ENCODE results near the gene TFCP2. TPM values are rescaled to one million over a fixed set of nuclear protein-coding genes. Genes with fewer than 3 reads are reported as not detected.

The TFCP2 gene
- polyA plus RNA-seq, 1 donor = 31.6 TPM

- no peaks in the 10 kb centered on the region for H3K4me1 ChIP-seq (ENCODE audit: control insufficient read depth, insufficient read depth, low read length)
- no CpG with 5 or more reads among the region's 9 CpGs for whole genome bisulfite sequencing (ENCODE audit: insufficient coverage, low lambda C conversion rate)
- no peak for DNase-seq
- no peaks in the 10 kb centered on the region for H3K9me3 ChIP-seq (ENCODE audit: control insufficient read depth, low read depth, low read length)
- H3K36me3 ChIP-seq (ENCODE audit: control insufficient read depth, insufficient read depth, low read length) = no peaks in the 10 kb centered on the region
- no peak overlapping the region for H3K4me3 ChIP-seq (ENCODE audit: low read length)
- H3K27me3 ChIP-seq (ENCODE audit: control insufficient read depth, insufficient read depth, low read length) = no peaks in the 10 kb centered on the region
- H3K27ac ChIP-seq (ENCODE audit: low read length) = no peak overlapping the region
These were observed 23.6 kb upstream of the TFCP2 start for GRCh38 chr12:51196547-51196946.

DNA sequence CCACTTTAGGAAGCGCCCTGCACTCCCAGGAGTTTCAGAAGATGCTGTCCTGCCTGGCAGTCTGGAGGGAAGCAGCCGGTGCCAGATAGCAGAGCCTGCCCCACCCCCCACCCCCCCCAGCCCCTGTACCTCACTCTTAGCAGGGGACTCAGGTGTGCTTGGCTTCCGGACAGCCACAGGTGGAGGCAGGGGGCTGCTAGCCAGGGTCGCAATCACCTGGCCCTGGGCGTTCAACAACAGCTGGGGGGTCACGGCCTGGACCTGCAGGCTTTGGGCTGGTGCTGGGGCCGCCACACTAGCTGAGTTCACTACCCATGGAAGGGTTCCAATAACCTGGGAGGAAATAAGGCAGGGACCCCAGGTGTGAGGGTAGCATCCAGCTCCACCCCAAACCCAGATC lies 22.9 kb upstream of the TFCP2 start:
- H3K4me3 ChIP-seq (ENCODE audit: low read length) = no peak overlapping the region
- no CpG with 5 or more reads among the region's 7 CpGs for WGBS (ENCODE audit: insufficient coverage, low lambda C conversion rate)
- no peaks in the 10 kb centered on the region for H3K36me3 ChIP-seq (ENCODE audit: control insufficient read depth, insufficient read depth, low read length)
- H3K4me1 ChIP-seq (ENCODE audit: control insufficient read depth, insufficient read depth, low read length) = no peaks in the 10 kb centered on the region
- DNase-seq = no peak
- no peaks in the 10 kb centered on the region for H3K9me3 ChIP-seq (ENCODE audit: control insufficient read depth, low read depth, low read length)
- no peaks in the 10 kb centered on the region for H3K27me3 ChIP-seq (ENCODE audit: control insufficient read depth, insufficient read depth, low read length)
- H3K27ac ChIP-seq (ENCODE audit: low read length) = no peak overlapping the region

DNA sequence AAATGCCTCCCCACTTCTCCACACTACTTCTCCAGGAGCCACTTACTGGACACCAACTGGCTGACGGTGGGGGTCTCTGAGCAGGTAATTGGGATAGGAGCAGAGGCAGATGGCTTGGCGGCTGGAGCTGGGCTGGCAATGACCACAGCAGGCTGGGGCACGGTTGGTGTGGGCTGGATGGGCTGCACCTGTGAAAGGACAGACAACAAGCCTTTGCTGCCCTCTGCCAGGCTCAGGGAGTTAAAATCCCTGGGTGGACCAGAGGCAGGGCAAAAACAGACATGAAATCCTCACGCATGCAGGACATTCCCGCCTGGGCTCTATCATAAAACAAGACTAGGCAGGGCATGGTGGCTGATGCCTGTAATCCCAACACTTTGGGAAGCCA lies 19.3 kb upstream of the TFCP2 start:
- Histone ChIP-seq H3K27ac (ENCODE audit: low read length) (no peak overlapping the region), H3K4me1 (ENCODE audit: control insufficient read depth, insufficient read depth, low read length) (no peaks in the 10 kb centered on the region), H3K27me3 (ENCODE audit: control insufficient read depth, insufficient read depth, low read length) (no peaks in the 10 kb centered on the region), H3K36me3 (ENCODE audit: control insufficient read depth, insufficient read depth, low read length) (peaks cover 7% of the 10 kb centered on the region), H3K9me3 (ENCODE audit: control insufficient read depth, low read depth, low read length) (no peaks in the 10 kb centered on the region), H3K4me3 (ENCODE audit: low read length) (no peak overlapping the region)
- DNase-seq = no peak
- WGBS (ENCODE audit: insufficient coverage, low lambda C conversion rate) = no CpG with 5 or more reads among the region's 5 CpGs

DNA sequence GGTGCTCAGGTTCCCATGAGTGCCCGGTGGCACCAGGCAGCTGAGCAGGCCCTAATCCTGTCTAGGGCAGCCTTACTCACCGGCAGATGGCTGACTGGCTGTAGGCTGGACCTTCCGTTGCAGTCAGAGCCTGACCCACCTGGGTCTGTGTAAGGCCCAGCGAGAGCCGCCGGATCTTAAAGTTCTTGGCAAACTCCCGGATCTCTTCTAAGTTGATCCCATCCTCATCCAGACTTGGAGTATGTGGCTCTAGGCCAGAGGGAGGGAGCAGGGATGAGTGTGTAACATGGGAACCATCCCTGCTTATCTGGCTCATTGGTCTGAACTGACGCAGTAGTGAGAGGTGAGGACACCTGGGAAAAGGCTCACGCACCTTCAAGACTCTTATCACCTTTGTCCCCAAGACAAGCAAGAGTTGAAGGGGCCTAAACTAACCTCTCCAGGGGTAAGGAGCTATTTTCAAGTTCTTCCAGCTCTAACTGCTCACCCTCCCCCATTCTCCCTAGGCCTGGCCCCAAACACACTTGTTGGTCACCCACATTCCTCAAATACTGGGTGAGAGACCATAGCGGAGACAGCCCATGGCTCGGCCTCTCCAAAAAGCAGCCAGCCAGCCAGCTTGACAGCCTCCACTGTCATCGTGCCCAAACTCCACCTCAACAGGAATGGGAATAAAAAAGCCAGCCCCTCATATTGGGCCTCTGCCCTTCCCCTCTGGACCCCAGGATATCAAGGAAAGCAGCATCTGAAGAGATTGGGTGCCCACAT lies 18.8 kb upstream of the TFCP2 start:
- Histone ChIP-seq H3K4me3 (ENCODE audit: low read length) (no peak overlapping the region), H3K9me3 (ENCODE audit: control insufficient read depth, low read depth, low read length) (no peaks in the 10 kb centered on the region), H3K27ac (ENCODE audit: low read length) (no peak overlapping the region), H3K36me3 (ENCODE audit: control insufficient read depth, insufficient read depth, low read length) (peaks cover 7% of the 10 kb centered on the region), H3K27me3 (ENCODE audit: control insufficient read depth, insufficient read depth, low read length) (no peaks in the 10 kb centered on the region), H3K4me1 (ENCODE audit: control insufficient read depth, insufficient read depth, low read length) (no peaks in the 10 kb centered on the region)
- no peak for DNase-seq
- no CpG with 5 or more reads among the region's 12 CpGs for WGBS (ENCODE audit: insufficient coverage, low lambda C conversion rate)

GRCh38 chr12:51190820-51191219 lies 17.9 kb upstream of the TFCP2 start:
- no peak for DNase-seq
- peaks cover 7% of the 10 kb centered on the region for H3K36me3 ChIP-seq (ENCODE audit: control insufficient read depth, insufficient read depth, low read length)
- no peaks in the 10 kb centered on the region for H3K27me3 ChIP-seq (ENCODE audit: control insufficient read depth, insufficient read depth, low read length)
- no peak overlapping the region for H3K4me3 ChIP-seq (ENCODE audit: low read length)
- no CpG with 5 or more reads among the region's 4 CpGs for WGBS (ENCODE audit: insufficient coverage, low lambda C conversion rate)
- H3K9me3 ChIP-seq (ENCODE audit: control insufficient read depth, low read depth, low read length) = no peaks in the 10 kb centered on the region
- H3K27ac ChIP-seq (ENCODE audit: low read length) = no peak overlapping the region
- no peaks in the 10 kb centered on the region for H3K4me1 ChIP-seq (ENCODE audit: control insufficient read depth, insufficient read depth, low read length)

GRCh38 chr12:51189790-51190355 lies 16.9 kb upstream of the TFCP2 start:
- no CpG with 5 or more reads among the region's 14 CpGs for WGBS (ENCODE audit: insufficient coverage, low lambda C conversion rate)
- Histone ChIP-seq H3K4me3 (ENCODE audit: low read length) (no peak overlapping the region), H3K27me3 (ENCODE audit: control insufficient read depth, insufficient read depth, low read length) (no peaks in the 10 kb centered on the region), H3K9me3 (ENCODE audit: control insufficient read depth, low read depth, low read length) (no peaks in the 10 kb centered on the region), H3K36me3 (ENCODE audit: control insufficient read depth, insufficient read depth, low read length) (peaks cover 7% of the 10 kb centered on the region), H3K4me1 (ENCODE audit: control insufficient read depth, insufficient read depth, low read length) (no peaks in the 10 kb centered on the region), H3K27ac (ENCODE audit: low read length) (no peak overlapping the region)
- no peak for DNase-seq

DNA sequence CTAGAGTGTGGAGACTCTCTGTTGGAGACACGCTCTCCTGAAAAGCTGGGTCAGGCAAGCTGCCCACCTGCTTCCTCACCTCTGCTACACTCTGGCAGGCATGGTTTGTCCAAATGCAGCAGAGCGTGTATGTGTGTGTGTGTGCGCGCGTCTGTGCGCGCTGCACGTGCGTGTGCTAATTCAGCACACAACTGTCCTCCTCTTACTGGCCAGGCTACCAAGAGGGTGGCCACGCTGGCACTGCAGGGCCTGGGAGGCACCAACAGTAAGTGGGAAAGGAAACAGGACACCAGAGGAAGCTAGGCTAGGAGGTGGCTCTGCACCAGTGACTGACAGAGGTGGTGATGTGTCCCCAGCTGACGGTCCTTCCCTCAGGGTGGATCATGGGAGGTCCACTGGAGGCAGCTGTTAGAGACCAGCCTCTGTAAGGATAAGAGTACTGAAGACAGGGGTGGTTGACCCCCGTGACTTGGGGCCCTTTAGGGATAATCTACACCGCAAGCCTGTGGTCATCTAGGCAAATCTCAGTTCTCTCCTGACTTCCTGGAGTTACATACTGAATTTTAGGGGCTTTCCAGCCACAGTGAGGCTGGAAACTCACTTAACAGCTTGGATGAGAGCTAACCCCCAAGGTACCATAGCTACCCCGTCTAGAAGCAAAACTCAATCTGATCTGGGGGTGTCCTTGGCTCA lies 15.6 kb upstream of the TFCP2 start:
- H3K4me1 ChIP-seq (ENCODE audit: control insufficient read depth, insufficient read depth, low read length) = no peaks in the 10 kb centered on the region
- H3K36me3 ChIP-seq (ENCODE audit: control insufficient read depth, insufficient read depth, low read length) = peaks cover 7% of the 10 kb centered on the region
- DNase-seq = no peak
- no CpG with 5 or more reads among the region's 14 CpGs for WGBS (ENCODE audit: insufficient coverage, low lambda C conversion rate)
- H3K27ac ChIP-seq (ENCODE audit: low read length) = no peak overlapping the region
- H3K9me3 ChIP-seq (ENCODE audit: control insufficient read depth, low read depth, low read length) = no peaks in the 10 kb centered on the region
- H3K27me3 ChIP-seq (ENCODE audit: control insufficient read depth, insufficient read depth, low read length) = no peaks in the 10 kb centered on the region
- no peak overlapping the region for H3K4me3 ChIP-seq (ENCODE audit: low read length)

DNA sequence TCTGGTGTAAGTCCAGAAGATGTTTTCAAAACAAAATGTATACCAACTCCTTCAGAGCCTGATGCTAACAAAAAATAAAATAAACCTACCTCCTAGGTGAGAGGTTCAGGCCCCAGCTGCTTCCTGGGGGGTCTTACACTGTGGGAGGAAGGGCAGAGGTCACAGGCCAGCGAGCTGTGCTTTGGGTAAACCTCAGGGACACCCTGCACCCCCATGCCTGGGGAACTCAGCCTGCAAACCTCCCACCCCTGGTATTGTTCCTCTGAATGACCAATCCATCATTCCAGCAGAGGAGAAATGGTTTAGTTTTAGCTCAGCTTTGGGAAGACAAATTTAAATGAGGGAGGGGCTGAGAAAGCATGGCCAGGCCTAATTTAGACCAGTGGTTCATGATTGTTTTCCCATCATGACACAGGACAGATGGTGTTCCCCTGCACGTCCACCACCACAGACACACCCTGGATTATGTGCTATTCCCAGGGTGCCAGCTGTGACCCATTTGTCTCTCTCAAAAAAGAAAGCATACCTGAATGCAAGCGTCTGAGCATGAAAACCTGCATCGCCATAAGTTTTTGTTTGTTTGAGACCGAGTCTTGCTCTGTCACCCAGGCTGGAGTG lies 14.5 kb upstream of the TFCP2 start:
- no peak overlapping the region for H3K27ac ChIP-seq (ENCODE audit: low read length)
- peaks cover 7% of the 10 kb centered on the region for H3K36me3 ChIP-seq (ENCODE audit: control insufficient read depth, insufficient read depth, low read length)
- H3K9me3 ChIP-seq (ENCODE audit: control insufficient read depth, low read depth, low read length) = no peaks in the 10 kb centered on the region
- H3K27me3 ChIP-seq (ENCODE audit: control insufficient read depth, insufficient read depth, low read length) = no peaks in the 10 kb centered on the region
- no peak overlapping the region for H3K4me3 ChIP-seq (ENCODE audit: low read length)
- WGBS (ENCODE audit: insufficient coverage, low lambda C conversion rate) = no CpG with 5 or more reads among the region's 5 CpGs
- no peak for DNase-seq
- H3K4me1 ChIP-seq (ENCODE audit: control insufficient read depth, insufficient read depth, low read length) = no peaks in the 10 kb centered on the region

DNA sequence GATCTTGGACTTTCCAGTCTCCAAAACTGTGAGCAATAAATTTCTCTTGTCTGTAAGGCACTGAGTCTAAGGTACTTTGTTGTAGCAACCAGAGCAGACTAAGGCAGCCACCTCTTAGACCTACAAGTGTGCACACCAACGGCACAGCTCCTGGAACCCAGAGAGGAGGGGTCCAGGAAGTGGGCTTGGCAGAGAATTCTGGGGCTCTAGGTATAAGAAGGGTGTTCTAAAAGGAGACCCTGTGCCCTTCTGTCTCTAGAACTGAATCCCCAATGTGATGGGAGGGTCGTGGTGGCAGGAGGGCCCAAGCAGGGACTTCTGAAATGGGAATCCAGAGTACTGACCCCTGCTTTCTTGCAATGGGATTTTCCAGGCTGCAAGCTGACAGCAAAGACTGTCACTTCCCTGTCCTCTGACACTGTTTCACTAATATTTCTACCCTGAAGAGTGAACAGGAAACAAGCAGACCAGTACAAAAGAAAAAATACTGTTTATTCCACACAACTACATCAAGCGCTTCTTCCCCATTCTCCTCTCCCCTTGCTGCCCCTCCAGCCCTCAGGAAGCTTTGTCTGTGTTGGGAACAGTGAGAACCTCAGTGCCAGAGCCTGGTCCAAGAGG lies 13.6 kb upstream of the TFCP2 start:
- H3K27ac ChIP-seq (ENCODE audit: low read length) = no peak overlapping the region
- DNase-seq = no peak
- H3K27me3 ChIP-seq (ENCODE audit: control insufficient read depth, insufficient read depth, low read length) = no peaks in the 10 kb centered on the region

GRCh38 chr12:51185171-51185717 lies 12.3 kb upstream of the TFCP2 start:
- H3K27me3 ChIP-seq (ENCODE audit: control insufficient read depth, insufficient read depth, low read length) = no peaks in the 10 kb centered on the region
- H3K36me3 ChIP-seq (ENCODE audit: control insufficient read depth, insufficient read depth, low read length) = peaks cover 6% of the 10 kb centered on the region
- no peak overlapping the region for H3K27ac ChIP-seq (ENCODE audit: low read length)
- 88% methylated on average over 3 of the region's 6 CpGs for WGBS (ENCODE audit: insufficient coverage, low lambda C conversion rate)
- no peaks in the 10 kb centered on the region for H3K4me1 ChIP-seq (ENCODE audit: control insufficient read depth, insufficient read depth, low read length)
- no peak for DNase-seq
- H3K4me3 ChIP-seq (ENCODE audit: low read length) = no peak overlapping the region
- no peaks in the 10 kb centered on the region for H3K9me3 ChIP-seq (ENCODE audit: control insufficient read depth, low read depth, low read length)

More for the DNA sequence above, 13.6 kb upstream of the TFCP2 start:
- Histone ChIP-seq H3K4me3 (ENCODE audit: low read length) (no peak overlapping the region), H3K9me3 (ENCODE audit: control insufficient read depth, low read depth, low read length) (no peaks in the 10 kb centered on the region), H3K36me3 (ENCODE audit: control insufficient read depth, insufficient read depth, low read length) (peaks cover 7% of the 10 kb centered on the region), H3K4me1 (ENCODE audit: control insufficient read depth, insufficient read depth, low read length) (no peaks in the 10 kb centered on the region)
- no CpG with 5 or more reads among the region's 3 CpGs for WGBS (ENCODE audit: insufficient coverage, low lambda C conversion rate)

Data from large intestine (tissue), 3 donors.